GM19324 (cell line): ENCODE data around the gene FOXL2.

Source experiments
- ATAC-seq: cut with Tn5 transposase; IDR thresholded peaks from one replicate; pipeline ENCODE4 v1.9.1; 2021; ENCODE audit warnings: mild to moderate bottlenecking, moderate library complexity; ENCODE audit not compliant: unreplicated experiment, low FRiP score

Gene FOXL2

GRCh38 chr3:138945709-138946662 lies 951 bp downstream of the FOXL2 start:
- ATAC-seq: no peak

- ATAC-seq: no peak
These were observed 1.8 kb downstream of the FOXL2 start for GRCh38 chr3:138944929-138945708.

DNA sequence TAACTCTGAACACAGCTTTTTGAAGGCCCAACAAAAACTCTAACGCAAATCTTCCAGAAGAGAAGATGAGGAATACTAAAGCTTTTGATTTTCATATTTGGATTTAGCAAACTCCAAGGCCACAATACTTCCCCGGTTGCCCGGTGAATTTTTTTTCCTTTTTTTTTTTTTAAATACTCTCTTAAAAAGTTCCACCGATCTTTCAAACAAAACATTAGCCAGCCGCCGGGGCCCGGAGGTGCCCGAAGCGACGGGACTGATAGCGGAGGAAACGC lies 2.3 kb downstream of the FOXL2 start:
- ATAC-seq: no peak

- no peak for ATAC-seq
These were observed 2.9 kb downstream of the FOXL2 start for GRCh38 chr3:138943724-138944653.

- no peak for ATAC-seq
These were observed 3.9 kb downstream of the FOXL2 start for GRCh38 chr3:138942861-138943623.

DNA sequence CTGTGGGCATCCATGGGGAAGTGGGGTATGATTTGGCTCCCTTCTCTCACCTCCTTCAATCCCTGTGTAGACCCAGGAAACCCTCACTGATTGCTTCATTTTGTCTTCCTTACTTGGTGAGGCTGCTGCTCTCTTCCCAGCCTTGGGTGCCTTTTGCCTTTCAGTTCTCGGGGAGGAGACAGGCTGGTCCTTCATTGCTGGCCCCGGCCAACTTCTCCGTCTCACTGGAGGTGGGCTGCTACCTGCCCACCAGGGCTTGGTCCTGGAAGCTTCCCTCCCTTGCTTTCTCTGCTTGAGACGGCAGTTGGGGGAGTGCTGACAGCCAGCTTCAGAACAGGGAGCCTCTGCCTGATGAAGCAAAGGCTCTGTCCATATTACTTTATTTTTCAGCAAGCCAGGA lies 4.7 kb downstream of the FOXL2 start:
- no peak for ATAC-seq

DNA sequence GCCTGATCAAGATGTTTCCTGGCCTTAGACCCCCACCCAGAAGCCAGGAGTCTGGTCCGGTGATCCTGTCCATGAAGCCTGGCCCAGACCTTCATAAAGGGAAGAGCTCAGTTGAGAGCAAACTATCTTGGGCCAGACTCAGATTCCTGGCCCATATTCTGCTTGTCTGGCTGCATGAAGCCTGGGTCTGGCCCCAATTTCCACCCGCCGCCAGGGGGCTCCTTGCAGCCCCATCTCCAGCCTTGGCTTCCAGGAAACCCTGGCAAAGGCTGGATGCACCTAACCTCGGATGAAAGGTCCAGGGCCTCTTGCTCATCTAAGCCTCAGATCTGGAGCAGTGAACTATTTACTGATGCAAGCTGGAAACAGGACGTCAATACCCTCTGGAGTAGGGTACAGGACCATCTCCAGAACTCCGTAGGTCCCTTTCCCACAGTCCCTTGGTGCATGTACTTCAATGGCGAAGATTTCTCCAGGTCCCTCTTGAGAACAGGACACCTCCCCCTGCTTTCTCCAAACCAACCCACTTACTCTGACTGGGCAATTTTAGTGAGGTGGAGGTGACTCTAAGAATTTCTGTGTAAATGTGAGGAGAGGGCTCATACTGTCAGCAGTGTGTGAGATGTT lies 5.6 kb downstream of the FOXL2 start:
- ATAC-seq: no peak

- ATAC-seq: no peak
These were observed 6.5 kb downstream of the FOXL2 start for GRCh38 chr3:138940446-138940845.

GRCh38 chr3:138939561-138940241 lies 7.2 kb downstream of the FOXL2 start:
- no peak for ATAC-seq

DNA sequence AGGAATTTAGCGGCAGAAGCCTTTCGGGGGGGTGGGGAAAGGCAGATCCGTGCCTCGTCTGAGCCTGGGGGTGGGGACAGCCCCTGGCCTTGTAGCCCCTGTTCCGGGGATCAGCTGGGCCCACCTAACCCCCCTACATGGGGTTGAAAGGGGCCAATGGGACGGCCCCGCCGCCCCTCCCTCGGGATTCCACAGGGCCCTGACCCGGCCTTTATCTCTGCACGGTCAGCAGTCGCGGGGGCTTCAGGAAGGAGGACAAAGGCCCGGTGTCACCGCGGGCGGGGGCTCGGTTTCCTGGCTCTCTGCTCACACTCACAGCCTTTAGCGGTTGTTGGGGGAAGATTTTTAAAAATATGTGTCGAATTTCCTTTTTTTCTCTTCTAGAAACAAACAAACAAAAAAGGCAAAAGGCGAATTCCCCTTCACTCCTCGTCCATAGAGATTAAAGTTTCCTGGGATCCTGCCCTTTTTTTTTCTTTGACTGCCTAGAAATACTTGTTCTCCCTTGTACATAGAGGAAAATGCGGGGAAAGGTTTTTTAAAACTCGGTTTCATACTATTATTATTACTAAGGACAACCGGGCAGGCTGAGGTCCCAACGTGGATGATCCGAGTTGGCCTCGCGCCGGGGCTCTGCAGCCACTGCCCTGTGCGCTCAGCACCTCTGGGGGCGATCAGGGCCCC lies 7.9 kb downstream of the FOXL2 start:
- ATAC-seq: no peak

- no peak for ATAC-seq
These were observed 8.7 kb downstream of the FOXL2 start for GRCh38 chr3:138938056-138938876.

GRCh38 chr3:138937690-138938055 lies 9.3 kb downstream of the FOXL2 start:
- ATAC-seq: no peak

- ATAC-seq: no peak
These were observed 9.9 kb downstream of the FOXL2 start for GRCh38 chr3:138936741-138937689.

- peak; percentile 69 for ATAC-seq
These were observed 10.8 kb downstream of the FOXL2 start for GRCh38 chr3:138935863-138936740.

GRCh38 chr3:138935505-138935862 lies 11.5 kb downstream of the FOXL2 start:
- ATAC-seq: no peak
